Measurements from ENCODE around the gene PPOX. TPM values are rescaled to one million over a fixed set of nuclear protein-coding genes. Genes with fewer than 3 reads are reported as not detected.

PPOX gene
- total RNA-seq, 1 donor from 2014 or later, result 25.6 TPM

- no peak for DNase-seq (ENCODE audit: low spot score)
Observed at GRCh38 chr1:161153176-161153575, 13.1 kb upstream of the PPOX start.

GRCh38 chr1:161153682-161154337 is 12.4 kb upstream of the PPOX start, which contains the start of gene UFC1:
TSS of gene UFC1 (plus strand) at chr1:161153978. CDS start at chr1:161153998, 20 bp downstream.
- peak; percentile 86 for DNase-seq (ENCODE audit: low spot score)

DNA sequence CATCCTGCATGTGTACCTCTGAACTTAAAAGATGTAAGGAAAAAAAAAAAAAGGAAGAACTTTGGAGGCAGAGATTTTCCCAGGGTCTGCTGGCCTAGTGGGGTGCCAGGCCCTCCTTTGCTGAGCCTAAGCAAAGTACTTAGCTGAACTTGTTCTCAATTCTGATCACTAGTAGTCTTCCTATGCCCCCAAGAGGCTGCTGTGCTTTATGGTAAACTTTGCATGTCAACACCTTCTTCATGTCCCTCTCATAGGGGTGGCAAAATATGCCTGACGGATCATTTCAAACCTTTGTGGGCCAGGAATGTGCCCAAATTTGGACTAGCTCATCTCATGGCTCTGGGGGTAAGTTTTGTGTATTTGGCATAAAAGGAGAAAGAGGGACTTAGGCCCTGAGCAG is 8.4 kb upstream of the PPOX start:
- DNase-seq (ENCODE audit: low spot score), result no peak

DNA sequence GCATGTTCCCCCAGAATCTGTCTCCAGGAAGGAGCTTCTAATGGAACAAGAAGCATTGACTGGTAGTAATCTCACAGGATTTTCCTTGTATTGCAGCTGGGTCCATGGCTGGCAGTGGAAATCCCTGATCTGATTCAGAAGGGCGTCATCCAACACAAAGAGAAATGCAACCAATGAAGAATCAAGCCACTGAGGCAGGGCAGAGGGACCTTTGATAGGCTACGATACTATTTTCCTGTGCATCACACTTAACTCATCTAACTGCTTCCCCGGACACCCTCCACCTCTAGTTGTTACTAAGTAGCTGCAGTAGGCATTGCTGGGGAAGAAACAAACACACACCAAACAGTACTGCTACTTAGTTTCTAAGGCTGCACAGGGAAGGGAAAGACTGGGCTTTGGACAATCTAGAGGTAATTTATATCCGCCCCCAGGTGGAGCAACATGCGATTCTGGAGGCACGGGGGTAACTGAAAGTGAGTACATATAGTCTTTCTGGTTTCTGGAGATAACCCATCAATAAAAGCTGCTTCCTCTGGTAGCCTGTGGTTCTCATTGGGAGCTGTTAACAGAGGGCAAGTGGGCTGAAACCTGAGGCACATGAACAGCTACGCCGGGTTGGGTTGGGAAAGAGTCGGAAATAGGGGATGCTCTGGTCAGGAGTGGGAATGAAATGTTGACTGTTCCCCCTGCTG is 7.8 kb upstream of the PPOX start:
- DNase-seq (ENCODE audit: low spot score), result no peak

DNA sequence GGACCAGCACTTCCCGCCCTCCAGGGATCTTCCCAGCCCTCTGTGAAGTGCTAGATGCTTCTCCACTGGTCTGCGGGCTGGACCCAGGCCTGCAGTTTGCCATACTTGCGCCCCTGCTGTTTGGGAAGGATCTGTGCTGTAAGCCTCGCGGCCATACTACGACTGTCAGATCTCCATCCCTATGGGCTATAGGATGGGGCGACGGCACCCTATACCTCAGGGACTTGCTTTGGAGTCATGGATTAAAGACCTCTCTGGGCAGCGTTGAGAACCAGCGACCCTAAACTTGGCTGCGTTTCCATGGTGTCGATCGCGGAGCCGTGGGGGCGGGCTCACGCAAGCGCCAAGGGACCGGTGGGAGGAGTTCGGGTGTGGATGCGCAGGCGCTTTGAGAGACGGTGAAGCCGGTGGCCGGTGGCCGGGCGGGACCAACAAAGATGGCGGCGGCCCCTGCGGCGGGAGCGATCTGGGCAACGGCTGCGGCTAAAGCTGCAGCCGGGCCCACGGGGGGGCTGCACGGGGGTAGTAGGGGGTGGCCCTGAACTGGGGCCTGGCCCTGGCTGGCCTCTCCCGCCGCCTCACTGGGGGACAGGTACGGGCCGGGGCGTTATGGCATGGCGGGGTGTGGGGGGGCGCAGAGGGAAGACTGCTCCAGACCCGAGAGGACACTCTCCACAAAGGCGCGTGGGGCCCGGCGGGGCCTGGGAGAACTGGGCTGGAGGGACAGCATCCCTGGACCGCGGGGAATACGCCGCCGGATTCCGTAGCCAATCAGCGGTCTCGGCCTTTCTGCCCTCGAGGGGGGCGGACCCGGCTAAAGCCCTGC is 6.9 kb upstream of the PPOX start, which contains the start of gene USP21:
TSS of gene USP21 (plus strand) at position 414 of the 826 bp plus-strand sequence. CDS start 1,141 bp downstream, outside the sequence.
- peak; percentile 93 for DNase-seq (ENCODE audit: low spot score)

DNA sequence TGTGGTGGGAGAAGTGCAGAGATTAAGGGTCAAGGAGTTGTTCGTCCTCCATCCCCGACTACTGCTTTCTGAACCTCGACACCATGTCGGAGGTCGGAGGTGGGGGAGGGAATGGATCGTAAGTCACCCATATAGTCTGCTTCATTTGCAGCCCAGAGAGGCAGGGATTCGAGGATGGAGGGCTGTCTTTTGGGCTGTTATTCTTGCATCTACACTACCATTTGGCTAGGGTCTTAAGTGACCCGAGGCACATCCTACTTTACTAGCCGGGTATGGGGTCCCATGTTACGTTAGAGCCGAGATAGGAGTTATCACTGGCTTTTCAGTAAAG is 6.3 kb upstream of the PPOX start:
- DNase-seq (ENCODE audit: low spot score), result no peak

DNA sequence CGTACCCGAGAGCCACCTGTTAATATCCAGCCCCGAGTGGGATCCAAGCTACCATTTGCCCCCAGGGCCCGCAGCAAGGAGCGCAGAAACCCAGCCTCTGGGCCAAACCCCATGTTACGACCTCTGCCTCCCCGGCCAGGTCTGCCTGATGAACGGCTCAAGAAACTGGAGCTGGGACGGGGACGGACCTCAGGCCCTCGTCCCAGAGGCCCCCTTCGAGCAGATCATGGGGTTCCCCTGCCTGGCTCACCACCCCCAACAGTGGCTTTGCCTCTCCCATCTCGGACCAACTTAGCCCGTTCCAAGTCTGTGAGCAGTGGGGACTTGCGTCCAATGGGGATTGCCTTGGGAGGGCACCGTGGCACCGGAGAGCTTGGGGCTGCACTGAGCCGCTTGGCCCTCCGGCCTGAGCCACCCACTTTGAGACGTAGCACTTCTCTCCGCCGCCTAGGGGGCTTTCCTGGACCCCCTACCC is 5.5 kb upstream of the PPOX start:
- DNase-seq (ENCODE audit: low spot score), result no peak

GRCh38 chr1:161161652-161162051 is 4.6 kb upstream of the PPOX start:
- no peak for DNase-seq (ENCODE audit: low spot score)

- no peak for DNase-seq (ENCODE audit: low spot score)
Observed at GRCh38 chr1:161162052-161162451, 4.2 kb upstream of the PPOX start.

DNA sequence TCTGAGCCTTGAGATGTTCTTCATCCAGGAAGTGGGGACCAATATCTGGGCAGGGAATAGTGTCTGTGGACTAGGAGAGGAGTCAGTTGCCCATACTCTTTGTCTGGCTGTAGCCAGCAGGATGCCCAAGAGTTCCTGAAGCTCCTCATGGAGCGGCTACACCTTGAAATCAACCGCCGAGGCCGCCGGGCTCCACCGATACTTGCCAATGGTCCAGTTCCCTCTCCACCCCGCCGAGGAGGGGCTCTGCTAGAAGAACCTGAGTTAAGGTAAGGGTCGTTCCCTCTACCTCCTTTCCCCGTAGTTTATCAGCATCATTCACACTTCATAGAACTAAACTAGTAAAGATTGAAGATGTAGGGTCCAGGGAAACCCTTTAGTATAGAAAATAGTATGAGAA is 3.4 kb upstream of the PPOX start:
- no peak for DNase-seq (ENCODE audit: low spot score)

- DNase-seq (ENCODE audit: low spot score), result no peak
Observed at GRCh38 chr1:161163793-161164192, 2.4 kb upstream of the PPOX start.

- DNase-seq (ENCODE audit: low spot score), result no peak
Observed at GRCh38 chr1:161164901-161165610, 1.2 kb upstream of the PPOX start.

DNA sequence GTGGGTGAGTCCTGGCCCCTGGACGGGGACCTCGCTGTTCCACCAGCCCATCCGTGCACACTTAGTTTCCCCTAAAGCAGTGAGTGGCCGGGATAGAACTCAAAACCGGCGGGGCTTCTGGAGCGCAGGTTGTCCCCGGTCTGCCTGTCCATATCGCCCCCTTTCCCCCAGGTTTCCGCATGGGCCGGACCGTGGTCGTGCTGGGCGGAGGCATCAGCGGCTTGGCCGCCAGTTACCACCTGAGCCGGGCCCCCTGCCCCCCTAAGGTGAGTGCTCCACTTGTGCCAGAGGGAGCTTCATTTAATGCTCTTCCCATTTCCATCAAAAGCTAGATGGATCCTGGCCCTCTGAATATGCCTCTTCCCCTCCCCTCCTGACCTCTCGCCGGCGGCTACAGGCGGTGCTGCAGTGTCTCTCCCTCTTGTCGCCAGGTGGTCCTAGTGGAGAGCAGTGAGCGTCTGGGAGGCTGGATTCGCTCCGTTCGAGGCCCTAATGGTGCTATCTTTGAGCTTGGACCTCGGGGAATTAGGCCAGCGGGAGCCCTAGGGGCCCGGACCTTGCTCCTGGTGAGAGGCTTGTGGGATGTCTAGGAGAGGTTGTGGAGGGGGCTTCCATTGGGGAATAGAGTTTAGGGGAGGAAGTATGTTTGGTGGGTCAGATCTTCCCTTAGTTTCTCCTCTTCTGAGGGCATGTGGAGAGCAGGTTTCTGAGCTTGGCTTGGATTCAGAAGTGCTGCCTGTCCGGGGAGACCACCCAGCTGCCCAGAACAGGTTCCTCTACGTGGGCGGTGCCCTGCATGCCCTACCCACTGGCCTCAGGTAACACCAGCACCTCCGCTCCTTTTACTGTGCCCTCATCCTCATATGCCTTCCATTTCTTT is 683 bp downstream of the PPOX start:
- DNase-seq (ENCODE audit: low spot score), result no peak

DNA sequence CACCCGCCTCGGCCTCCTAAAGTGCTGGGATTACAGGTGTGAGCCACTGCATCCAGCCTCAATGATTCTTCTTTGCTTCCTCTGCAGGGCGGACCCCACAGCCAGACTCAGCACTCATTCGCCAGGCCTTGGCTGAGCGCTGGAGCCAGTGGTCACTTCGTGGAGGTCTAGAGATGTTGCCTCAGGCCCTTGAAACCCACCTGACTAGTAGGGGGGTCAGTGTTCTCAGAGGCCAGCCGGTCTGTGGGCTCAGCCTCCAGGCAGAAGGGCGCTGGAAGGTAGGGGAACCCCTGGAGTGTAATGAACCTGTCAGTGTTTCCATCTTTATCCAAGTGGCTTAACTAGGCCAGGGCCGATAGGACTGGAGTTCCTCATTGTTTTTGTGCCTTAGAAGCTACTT is 2.7 kb downstream of the PPOX start:
- DNase-seq (ENCODE audit: low spot score), result no peak

DNA sequence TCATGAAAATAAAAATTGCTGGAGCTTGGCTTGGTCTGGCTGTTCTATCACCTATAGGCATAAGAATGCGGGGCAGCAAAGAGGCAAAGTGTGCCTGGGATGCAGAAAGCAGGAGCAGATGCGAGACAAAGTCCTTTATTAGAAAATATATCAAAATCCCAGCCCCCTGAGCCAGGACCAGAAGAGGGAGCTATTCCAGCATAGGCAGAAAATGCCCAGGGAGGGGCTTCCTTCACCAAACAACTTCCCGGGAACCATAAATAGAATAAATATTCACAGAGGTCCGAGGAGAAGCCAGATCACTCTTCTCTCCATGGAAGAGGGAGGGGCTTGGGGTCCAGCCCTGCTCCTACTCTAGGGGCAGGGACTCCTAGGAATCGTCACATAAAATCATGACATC is 5.0 kb downstream of the PPOX start:
- DNase-seq (ENCODE audit: low spot score), result no peak

DNA sequence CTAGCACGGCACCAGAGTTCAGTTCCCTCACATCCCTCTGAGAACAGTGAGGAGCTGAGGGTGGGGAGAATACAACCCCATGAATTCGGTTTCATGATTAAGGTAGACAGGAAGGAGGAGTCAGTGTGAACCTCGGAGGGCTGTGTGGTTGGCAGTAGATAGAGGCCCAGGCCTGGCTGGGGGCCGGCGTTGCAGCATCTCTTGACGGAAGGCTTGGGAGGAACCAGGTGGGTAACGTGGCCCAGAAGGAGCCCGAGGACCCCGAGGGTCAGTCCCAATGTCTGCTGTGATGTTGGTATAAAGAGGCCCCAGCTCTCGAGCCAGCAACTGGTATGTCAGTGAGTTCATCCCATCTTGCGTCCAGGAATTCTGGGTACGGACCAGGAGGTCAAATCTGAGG is 5.5 kb downstream of the PPOX start:
- no peak for DNase-seq (ENCODE audit: low spot score)

GRCh38 chr1:161172349-161172748 is 6.1 kb downstream of the PPOX start:
- DNase-seq (ENCODE audit: low spot score), result no peak

DNA sequence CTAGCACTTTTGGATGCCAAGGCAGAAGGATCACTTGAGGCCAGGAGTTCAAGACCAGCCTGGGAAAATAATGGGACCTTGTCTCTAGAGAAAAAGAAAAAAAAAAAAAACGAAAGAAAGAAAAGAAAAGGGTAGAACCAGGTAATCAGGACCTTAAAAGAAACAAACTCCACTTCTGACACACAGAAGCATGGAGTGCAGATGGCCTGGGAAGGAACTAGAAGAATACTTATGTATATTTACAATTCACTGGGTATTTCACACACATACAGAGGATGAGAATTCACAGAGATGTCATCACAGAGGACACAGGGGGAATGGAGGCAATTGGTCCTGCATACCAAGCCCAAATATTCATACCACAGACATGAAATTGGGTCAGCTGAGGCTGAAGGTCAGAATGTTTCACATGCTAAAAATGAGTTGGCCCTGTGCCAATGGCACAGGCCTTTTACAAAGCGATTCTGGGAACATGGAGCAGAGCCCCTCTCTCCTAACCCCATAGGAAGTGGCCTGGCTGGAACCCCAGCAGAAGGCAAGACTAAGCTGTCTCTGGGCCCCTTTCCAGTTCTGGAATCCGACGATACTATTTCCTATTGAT is 6.7 kb downstream of the PPOX start:
- DNase-seq (ENCODE audit: low spot score), result peak; percentile 27

GRCh38 chr1:161173711-161174110 is 7.5 kb downstream of the PPOX start:
- no peak for DNase-seq (ENCODE audit: low spot score)

DNA sequence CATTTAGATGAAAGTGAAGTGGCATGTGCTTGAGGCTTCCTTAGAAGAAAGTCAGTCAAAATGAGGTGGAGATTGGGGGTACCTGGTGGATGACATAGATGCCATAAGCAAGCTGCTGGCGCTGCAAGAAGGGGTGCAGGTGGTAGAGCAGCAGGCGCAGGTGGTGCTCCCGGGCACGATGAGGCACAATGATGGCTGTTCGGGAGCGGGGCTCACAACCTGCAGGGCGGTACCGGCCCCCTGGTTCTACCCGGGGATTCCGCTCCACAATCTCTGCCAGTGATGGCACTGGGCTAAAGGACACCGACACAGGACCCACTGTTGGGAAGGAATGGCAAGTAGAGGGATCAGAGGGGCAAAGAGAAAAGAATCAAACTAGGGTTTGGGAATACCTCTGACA is 8.7 kb downstream of the PPOX start:
- no peak for DNase-seq (ENCODE audit: low spot score)

Data from mucosa of gallbladder (tissue), 1 donor.